ENCODE results near the gene LAPTM4A. TPM values are rescaled to one million over a fixed set of nuclear protein-coding genes. Genes with fewer than 3 reads are reported as not detected.

Gene LAPTM4A
- total RNA-seq, 1 donor from 2014 or later: 300 TPM

- H3K9me3 ChIP-seq (ENCODE audit: insufficient read depth, low read depth, low read length): no peaks in the 10 kb centered on the region
- no peak overlapping the region for H3K27ac Mint-ChIP-seq (ENCODE audit: unreplicated experiment)
Observed at GRCh38 chr2:20037660-20038059, 13.8 kb downstream of the LAPTM4A start.

GRCh38 chr2:20035955-20036666 is 15.3 kb downstream of the LAPTM4A start:
- no peaks in the 10 kb centered on the region for H3K27me3 Mint-ChIP-seq (ENCODE audit: low read depth, unreplicated experiment)
- H3K36me3 Mint-ChIP-seq (ENCODE audit: low read depth, unreplicated experiment): peaks cover 39% of the 10 kb centered on the region
- H3K27ac Mint-ChIP-seq (ENCODE audit: unreplicated experiment): no peak overlapping the region
- H3K4me1 Mint-ChIP-seq (ENCODE audit: low read depth, unreplicated experiment): peaks cover 18% of the 10 kb centered on the region
- Histone ChIP-seq H3K9me3 (ENCODE audit: insufficient read depth, low read depth, low read length) (no peaks in the 10 kb centered on the region), H3K36me3 (ENCODE audit: insufficient read depth, low read length) (peaks cover 76% of the 10 kb centered on the region), H4K20me1 (ENCODE audit: insufficient read depth, low read length) (peaks cover 76% of the 10 kb centered on the region), H3K4me3 (ENCODE audit: insufficient read depth, low read depth, low read length) (no peak overlapping the region), H2AFZ (ENCODE audit: low read depth, low read length) (no peak overlapping the region), H3K9ac (ENCODE audit: low read length) (no peak overlapping the region), H3K27ac (ENCODE audit: low read depth, low read length) (no peak overlapping the region), H3K4me2 (ENCODE audit: low read length) (no peak overlapping the region), H3K79me2 (ENCODE audit: insufficient read depth, low read length) (peaks cover 43% of the 10 kb centered on the region), H3K27me3 (ENCODE audit: insufficient read depth, low read length) (no peaks in the 10 kb centered on the region), H3K4me1 (ENCODE audit: insufficient read depth, low read length) (peaks cover 8% of the 10 kb centered on the region)
- no peaks in the 10 kb centered on the region for H3K9me3 Mint-ChIP-seq (ENCODE audit: unreplicated experiment)
- DNase-seq (ENCODE audit: low read depth) (no peak), FAIRE-seq (no peak)
- TF ChIP-seq, protein P1, sequence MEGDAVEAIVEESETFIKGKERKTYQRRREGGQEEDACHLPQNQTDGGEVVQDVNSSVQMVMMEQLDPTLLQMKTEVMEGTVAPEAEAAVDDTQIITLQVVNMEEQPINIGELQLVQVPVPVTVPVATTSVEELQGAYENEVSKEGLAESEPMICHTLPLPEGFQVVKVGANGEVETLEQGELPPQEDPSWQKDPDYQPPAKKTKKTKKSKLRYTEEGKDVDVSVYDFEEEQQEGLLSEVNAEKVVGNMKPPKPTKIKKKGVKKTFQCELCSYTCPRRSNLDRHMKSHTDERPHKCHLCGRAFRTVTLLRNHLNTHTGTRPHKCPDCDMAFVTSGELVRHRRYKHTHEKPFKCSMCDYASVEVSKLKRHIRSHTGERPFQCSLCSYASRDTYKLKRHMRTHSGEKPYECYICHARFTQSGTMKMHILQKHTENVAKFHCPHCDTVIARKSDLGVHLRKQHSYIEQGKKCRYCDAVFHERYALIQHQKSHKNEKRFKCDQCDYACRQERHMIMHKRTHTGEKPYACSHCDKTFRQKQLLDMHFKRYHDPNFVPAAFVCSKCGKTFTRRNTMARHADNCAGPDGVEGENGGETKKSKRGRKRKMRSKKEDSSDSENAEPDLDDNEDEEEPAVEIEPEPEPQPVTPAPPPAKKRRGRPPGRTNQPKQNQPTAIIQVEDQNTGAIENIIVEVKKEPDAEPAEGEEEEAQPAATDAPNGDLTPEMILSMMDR (IDR thresholded peaks at IDR 0.05; ENCODE audit: insufficient read depth, low read depth, low read length): no peak
- TF ChIP-seq EZH2 (IDR thresholded peaks at IDR 0.05; ENCODE audit: insufficient read depth, low read length): no peak
- H3K4me3 Mint-ChIP-seq (ENCODE audit: unreplicated experiment): peak overlapping the region; percentile 25

More at GRCh38 chr2:20037660-20038059, 13.8 kb downstream of the LAPTM4A start:
- no peak overlapping the region for H3K4me3 Mint-ChIP-seq (ENCODE audit: unreplicated experiment)
- Histone ChIP-seq H3K4me2 (ENCODE audit: low read length) (no peak overlapping the region), H3K4me1 (ENCODE audit: insufficient read depth, low read length) (peaks cover 8% of the 10 kb centered on the region), H2AFZ (ENCODE audit: low read depth, low read length) (no peak overlapping the region), H3K4me3 (ENCODE audit: insufficient read depth, low read depth, low read length) (no peak overlapping the region), H3K27ac (ENCODE audit: low read depth, low read length) (no peak overlapping the region), H3K79me2 (ENCODE audit: insufficient read depth, low read length) (peaks cover 58% of the 10 kb centered on the region), H3K9ac (ENCODE audit: low read length) (no peak overlapping the region), H4K20me1 (ENCODE audit: insufficient read depth, low read length) (peaks cover 86% of the 10 kb centered on the region), H3K36me3 (ENCODE audit: insufficient read depth, low read length) (peaks cover 64% of the 10 kb centered on the region), H3K27me3 (ENCODE audit: insufficient read depth, low read length) (no peaks in the 10 kb centered on the region)
- H3K4me1 Mint-ChIP-seq (ENCODE audit: low read depth, unreplicated experiment): peaks cover 30% of the 10 kb centered on the region
- peaks cover 30% of the 10 kb centered on the region for H3K36me3 Mint-ChIP-seq (ENCODE audit: low read depth, unreplicated experiment)
- DNase-seq (ENCODE audit: low read depth): no peak
- TF ChIP-seq, protein P1 (IDR thresholded peaks at IDR 0.05; ENCODE audit: insufficient read depth, low read depth, low read length): no peak
- TF ChIP-seq EZH2 (IDR thresholded peaks at IDR 0.05; ENCODE audit: insufficient read depth, low read length): no peak
- FAIRE-seq: no peak
- H3K27me3 Mint-ChIP-seq (ENCODE audit: low read depth, unreplicated experiment): no peaks in the 10 kb centered on the region
- H3K9me3 Mint-ChIP-seq (ENCODE audit: unreplicated experiment): no peaks in the 10 kb centered on the region

DNA sequence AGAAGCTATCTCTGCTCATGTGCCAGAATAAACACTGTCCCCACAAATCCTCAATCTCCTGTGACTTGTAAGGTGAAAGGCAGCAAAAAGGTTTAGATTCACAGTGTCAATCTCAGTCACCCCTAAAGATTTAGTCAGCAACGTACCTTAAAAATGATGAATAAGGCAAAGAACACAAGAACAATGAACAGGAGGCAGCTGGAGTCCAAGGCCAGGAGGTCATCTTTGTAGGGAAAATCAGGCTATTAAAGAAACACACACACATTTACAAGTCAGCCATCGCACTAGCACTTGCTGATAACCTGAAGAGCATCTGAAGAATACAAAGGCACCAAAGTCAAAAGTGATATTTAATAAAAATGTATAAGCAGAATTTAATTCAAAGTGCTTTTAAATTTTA is 16.6 kb downstream of the LAPTM4A start:
- DNase-seq (ENCODE audit: low read depth): no peak
- Mint-ChIP-seq H3K27me3 (ENCODE audit: low read depth, unreplicated experiment) (no peaks in the 10 kb centered on the region), H3K4me3 (ENCODE audit: unreplicated experiment) (no peak overlapping the region), H3K9me3 (ENCODE audit: unreplicated experiment) (no peaks in the 10 kb centered on the region), H3K4me1 (ENCODE audit: low read depth, unreplicated experiment) (peaks cover 9% of the 10 kb centered on the region), H3K27ac (ENCODE audit: unreplicated experiment) (no peak overlapping the region), H3K36me3 (ENCODE audit: low read depth, unreplicated experiment) (peaks cover 46% of the 10 kb centered on the region)
- H3K9ac ChIP-seq (ENCODE audit: low read length): no peak overlapping the region
- no peak overlapping the region for H3K4me2 ChIP-seq (ENCODE audit: low read length)
- peaks cover 35% of the 10 kb centered on the region for H3K79me2 ChIP-seq (ENCODE audit: insufficient read depth, low read length)
- no peak overlapping the region for H3K27ac ChIP-seq (ENCODE audit: low read depth, low read length)
- no peak overlapping the region for H3K4me3 ChIP-seq (ENCODE audit: insufficient read depth, low read depth, low read length)
- H2AFZ ChIP-seq (ENCODE audit: low read depth, low read length): no peak overlapping the region
- H3K36me3 ChIP-seq (ENCODE audit: insufficient read depth, low read length): peaks cover 70% of the 10 kb centered on the region
- no peaks in the 10 kb centered on the region for H3K27me3 ChIP-seq (ENCODE audit: insufficient read depth, low read length)
- H3K4me1 ChIP-seq (ENCODE audit: insufficient read depth, low read length): no peaks in the 10 kb centered on the region
- H4K20me1 ChIP-seq (ENCODE audit: insufficient read depth, low read length): peaks cover 71% of the 10 kb centered on the region
- TF ChIP-seq, protein P1 (IDR thresholded peaks at IDR 0.05; ENCODE audit: insufficient read depth, low read depth, low read length): no peak
- TF ChIP-seq EZH2 (IDR thresholded peaks at IDR 0.05; ENCODE audit: insufficient read depth, low read length): no peak
- H3K9me3 ChIP-seq (ENCODE audit: insufficient read depth, low read depth, low read length): no peaks in the 10 kb centered on the region
- no peak for FAIRE-seq
